Measurements from ENCODE around the gene DYRK3.
A peak's percentile ranks its signal among the peaks of the same experiment; 100 is the strongest.

The DYRK3 gene

GRCh38 chr1:206595581-206596318 lies 39.6 kb upstream of the DYRK3 start:
- H3K9me3 ChIP-seq (ENCODE audit: severe bottlenecking), result no peaks in the 10 kb centered on the region
- no peak overlapping the region for H3K27ac ChIP-seq (ENCODE audit: poor library complexity, severe bottlenecking)
- no peaks in the 10 kb centered on the region for H3K27me3 ChIP-seq (ENCODE audit: insufficient read depth, poor library complexity, severe bottlenecking)
- no peak overlapping the region for H3K4me3 ChIP-seq (ENCODE audit: severe bottlenecking)
- H3K36me3 ChIP-seq (ENCODE audit: low read depth), result peaks cover 98% of the 10 kb centered on the region
- ATAC-seq (ENCODE audit: low read depth) (no peak), DNase-seq (ENCODE audit: low spot score) (no peak)
- no peak for TF ChIP-seq CTCF (IDR thresholded peaks at IDR 0.05; ENCODE audit: poor library complexity, severe bottlenecking)
- peaks cover 6% of the 10 kb centered on the region for H3K4me1 ChIP-seq (ENCODE audit: insufficient read depth, poor library complexity, severe bottlenecking)

GRCh38 chr1:206596319-206596666 lies 39.0 kb upstream of the DYRK3 start:
- H3K27ac ChIP-seq (ENCODE audit: poor library complexity, severe bottlenecking), result no peak overlapping the region
- no peak for ATAC-seq (ENCODE audit: low read depth)
- no peaks in the 10 kb centered on the region for H3K9me3 ChIP-seq (ENCODE audit: severe bottlenecking)
- peaks cover under 1% of the 10 kb centered on the region for H3K4me1 ChIP-seq (ENCODE audit: insufficient read depth, poor library complexity, severe bottlenecking)
- H3K4me3 ChIP-seq (ENCODE audit: severe bottlenecking), result no peak overlapping the region
- no peaks in the 10 kb centered on the region for H3K27me3 ChIP-seq (ENCODE audit: insufficient read depth, poor library complexity, severe bottlenecking)
- no peak for DNase-seq (ENCODE audit: low spot score)
- no peak for TF ChIP-seq CTCF (IDR thresholded peaks at IDR 0.05; ENCODE audit: poor library complexity, severe bottlenecking)
- H3K36me3 ChIP-seq (ENCODE audit: low read depth), result peaks cover 98% of the 10 kb centered on the region

- DNase-seq (ENCODE audit: low spot score) (no peak), ATAC-seq (ENCODE audit: low read depth) (no peak)
- Histone ChIP-seq H3K9me3 (ENCODE audit: severe bottlenecking) (no peaks in the 10 kb centered on the region), H3K27ac (ENCODE audit: poor library complexity, severe bottlenecking) (no peak overlapping the region), H3K36me3 (ENCODE audit: low read depth) (peaks cover 98% of the 10 kb centered on the region), H3K27me3 (ENCODE audit: insufficient read depth, poor library complexity, severe bottlenecking) (no peaks in the 10 kb centered on the region), H3K4me1 (ENCODE audit: insufficient read depth, poor library complexity, severe bottlenecking) (no peaks in the 10 kb centered on the region), H3K4me3 (ENCODE audit: severe bottlenecking) (no peak overlapping the region)
- no peak for TF ChIP-seq CTCF (IDR thresholded peaks at IDR 0.05; ENCODE audit: poor library complexity, severe bottlenecking)
Observed at GRCh38 chr1:206600527-206600926, 34.8 kb upstream of the DYRK3 start.

GRCh38 chr1:206604861-206605260 lies 30.5 kb upstream of the DYRK3 start:
- H3K4me1 ChIP-seq (ENCODE audit: insufficient read depth, poor library complexity, severe bottlenecking), result no peaks in the 10 kb centered on the region
- H3K36me3 ChIP-seq (ENCODE audit: low read depth), result peaks cover 100% of the 10 kb centered on the region
- H3K4me3 ChIP-seq (ENCODE audit: severe bottlenecking), result no peak overlapping the region
- ATAC-seq (ENCODE audit: low read depth) (no peak), DNase-seq (ENCODE audit: low spot score) (no peak)
- H3K9me3 ChIP-seq (ENCODE audit: severe bottlenecking), result no peaks in the 10 kb centered on the region
- TF ChIP-seq CTCF (IDR thresholded peaks at IDR 0.05; ENCODE audit: poor library complexity, severe bottlenecking), result no peak
- no peaks in the 10 kb centered on the region for H3K27me3 ChIP-seq (ENCODE audit: insufficient read depth, poor library complexity, severe bottlenecking)
- no peak overlapping the region for H3K27ac ChIP-seq (ENCODE audit: poor library complexity, severe bottlenecking)

GRCh38 chr1:206606867-206607266 lies 28.5 kb upstream of the DYRK3 start:
- Histone ChIP-seq H3K4me1 (ENCODE audit: insufficient read depth, poor library complexity, severe bottlenecking) (no peaks in the 10 kb centered on the region), H3K27ac (ENCODE audit: poor library complexity, severe bottlenecking) (no peak overlapping the region), H3K36me3 (ENCODE audit: low read depth) (peaks cover 85% of the 10 kb centered on the region), H3K27me3 (ENCODE audit: insufficient read depth, poor library complexity, severe bottlenecking) (no peaks in the 10 kb centered on the region), H3K9me3 (ENCODE audit: severe bottlenecking) (no peaks in the 10 kb centered on the region), H3K4me3 (ENCODE audit: severe bottlenecking) (no peak overlapping the region)
- ATAC-seq (ENCODE audit: low read depth) (peak; percentile 73; the same call in 2 of the 3 replicates), DNase-seq (ENCODE audit: low spot score) (no peak)
- peak; percentile 73 for TF ChIP-seq CTCF (IDR thresholded peaks at IDR 0.05; ENCODE audit: poor library complexity, severe bottlenecking)

Data from RWPE2 (cell line).